Gastrocnemius medialis (tissue), 4 donors: ENCODE data around the gene COL4A6. TPM values are rescaled to one million over a fixed set of nuclear protein-coding genes. Genes with fewer than 3 reads are reported as not detected.
"Not testable (repeated sequence)": the region's sequence is repeated elsewhere in the genome, so short reads cannot be mapped to it uniquely, and the experiment has no call there.

ENCODE experiments used
- ATAC-seq, 2 donors: fragments of 150-250 bp; one replicate each; pipeline ENCODE4 v1.9.1; 2016
- DNase-seq, 2 donors: peaks; one replicate each; pipeline ENCODE4 v3.0.0-alpha.2; 2019
- H3K27ac ChIP-seq, 4 donors: fragments of 200-600 bp; sonication (generic); 1 replicate in 1 of 4; 2 replicates in 3 of 4; pipeline ENCODE4 v1.5.1; 2016 to 2018; ENCODE audit warnings: mild to moderate bottlenecking in 2 of 4, moderate library complexity in 1 of 4
- H3K27me3 ChIP-seq, 3 donors: fragments of 200-600 bp; sonication (generic) in 2 of 3; 1 replicate in 1 of 3; 2 replicates in 2 of 3; pipeline versions ENCODE4 v1.5.1 to v1.6.0; 2016 to 2019; ENCODE audit warnings: mild to moderate bottlenecking in 1 of 3, moderate library complexity in 1 of 3
- H3K36me3 ChIP-seq, 2 donors: fragments of 200-600 bp; sonication (generic) in 1 of 2; one replicate each; pipeline ENCODE4 v1.5.1; 2017 to 2018
- H3K4me1 ChIP-seq, 2 donors: fragments of 200-600 bp; sonication (generic) in 1 of 2; one replicate each; pipeline ENCODE4 v1.5.1; 2016 to 2017; ENCODE audit warnings: mild to moderate bottlenecking in 2 of 2
- H3K4me3 ChIP-seq, 4 donors: fragments of 200-600 bp; sonication (generic) in 3 of 4; 1 replicate in 1 of 4; 2 replicates in 3 of 4; pipeline ENCODE4 v1.5.1; 2016 to 2019; ENCODE audit warnings: mild to moderate bottlenecking in 2 of 4
- H3K9me3 ChIP-seq, 3 donors: fragments of 200-600 bp; sonication (generic) in 2 of 3; 1 replicate in 1 of 3; 2 replicates in 2 of 3; pipeline ENCODE4 v1.5.1; 2016 to 2019
- CTCF ChIP-seq, 5 experiments: fragments of 450-650 bp in 3 of 5; fragments of 200-600 bp in 2 of 5; sonication (generic) in 2 of 5; IDR thresholded peaks in 4 of 5; conservative IDR thresholded peaks in 1 of 5; 1 replicate in 4 of 5; 2 replicates in 1 of 5; pipeline ENCODE4 v1.5.1; 2016 to 2019; ENCODE audit warnings: antibody characterized with exemption in 5 of 5, mild to moderate bottlenecking in 3 of 5, moderate library complexity in 3 of 5
- POLR2A ChIP-seq, 2 donors: fragments of 450-650 bp; IDR thresholded peaks; one replicate each; pipeline ENCODE4 v1.6.1; 2017; ENCODE audit warnings: antibody characterized with exemption in 2 of 2, mild to moderate bottlenecking in 2 of 2, moderate library complexity in 2 of 2
- in situ Hi-C, 4 donors: fragments of 200-750 bp; cut with MboI; loops; one replicate each; pipeline versions ENCODE4 v1.15.0 to v1.8.0; 2017; ENCODE audit warnings: low sequenced_read_pairs in 4 of 4
- intact Hi-C: fragments of 100-400 bp; cut with DNase I; formaldehyde crosslinking; loops from one replicate; pipeline ENCODE4 v1.15.1; 2023; ENCODE audit warnings: low total_unique reads
- total RNA-seq, 4 donors: library from RNA; depleted of rRNA; stranded (reverse); fragments of >200 nt; gene quantifications; one replicate each; pipeline versions ENCODE4 v1.1.0 to v1.2.3, GENCODE V29; 2016

The COL4A6 gene
- total RNA-seq, 4 donors from 2014 or later = 0.42 to 1.4 (median 0.81) TPM

GRCh38 chrX:108397627-108398391 is 40.4 kb downstream of the COL4A6 start:
- intact Hi-C loops = no loop called here
- H3K9me3 ChIP-seq = no peaks in the 10 kb centered on the region
- H3K36me3 ChIP-seq = no peaks in the 10 kb centered on the region
- no peaks in the 10 kb centered on the region for H3K4me1 ChIP-seq
- ATAC-seq (no peak), DNase-seq (no peak)
- TF ChIP-seq POLR2A (IDR thresholded peaks at IDR 0.05) = no peak
- TF ChIP-seq CTCF (IDR thresholded peaks at IDR 0.05 in 4 of 5, conservative IDR thresholded peaks at IDR 0.05 in 1 of 5) = no peak
- no peak overlapping the region for H3K4me3 ChIP-seq
- in situ Hi-C loops = no loop called here
- peaks cover 0 to 3% (median 0%) of the 10 kb centered on the region in 3 donors for H3K27me3 ChIP-seq
- H3K27ac ChIP-seq = no peak overlapping the region

- DNase-seq = no peak
- Histone ChIP-seq H3K4me3 (no peak overlapping the region), H3K27ac (no peak overlapping the region), H3K9me3 (no peaks in the 10 kb centered on the region), H3K27me3 (peaks cover 0 to 3% (median 0%) of the 10 kb centered on the region in 3 donors), H3K36me3 (no peaks in the 10 kb centered on the region), H3K4me1 (no peaks in the 10 kb centered on the region)
- intact Hi-C loops = no loop called here
- ATAC-seq = no peak
- no peak for TF ChIP-seq CTCF (IDR thresholded peaks at IDR 0.05 in 4 of 5, conservative IDR thresholded peaks at IDR 0.05 in 1 of 5)
- in situ Hi-C loops = no loop called here
These were observed 41.2 kb downstream of the COL4A6 start for GRCh38 chrX:108396986-108397385.

GRCh38 chrX:108396188-108396891 is 41.9 kb downstream of the COL4A6 start:
- no peak for TF ChIP-seq CTCF (IDR thresholded peaks at IDR 0.05 in 4 of 5, conservative IDR thresholded peaks at IDR 0.05 in 1 of 5)
- TF ChIP-seq POLR2A (IDR thresholded peaks at IDR 0.05) = no peak
- no peak overlapping the region for H3K4me3 ChIP-seq
- H3K36me3 ChIP-seq = no peaks in the 10 kb centered on the region
- no peaks in the 10 kb centered on the region for H3K9me3 ChIP-seq
- no peaks in the 10 kb centered on the region for H3K4me1 ChIP-seq
- no peak overlapping the region for H3K27ac ChIP-seq
- peaks cover 0 to 3% (median 0%) of the 10 kb centered on the region in 3 donors for H3K27me3 ChIP-seq
- in situ Hi-C loops (no loop called here), intact Hi-C loops (no loop called here)
- DNase-seq (no peak), ATAC-seq (no peak)

- not testable (repeated sequence) for H3K27ac ChIP-seq
These were observed 47.1 kb downstream of the COL4A6 start for GRCh38 chrX:108390976-108391717.

GRCh38 chrX:108384783-108385182 is 53.4 kb downstream of the COL4A6 start:
- TF ChIP-seq CTCF (IDR thresholded peaks at IDR 0.05 in 4 of 5, conservative IDR thresholded peaks at IDR 0.05 in 1 of 5) (no peak), POLR2A (IDR thresholded peaks at IDR 0.05) (no peak)
- no peaks in the 10 kb centered on the region for H3K9me3 ChIP-seq
- intact Hi-C loops = loop anchor here (10.0 kb wide), 1 partner anchor 80 kb away; no protein-coding TSS in a partner anchor
- peaks cover 0 to 3% (median 0%) of the 10 kb centered on the region in 3 donors for H3K27me3 ChIP-seq
- no peak overlapping the region for H3K4me3 ChIP-seq
- peaks cover 5 to 12% of the 10 kb centered on the region in 2 donors for H3K4me1 ChIP-seq
- no peak overlapping the region for H3K27ac ChIP-seq
- in situ Hi-C loops = no loop called here
- H3K36me3 ChIP-seq = no peaks in the 10 kb centered on the region
- DNase-seq (no peak), ATAC-seq (no peak)

More at GRCh38 chrX:108390976-108391717, 47.1 kb downstream of the COL4A6 start:
- H3K27me3 ChIP-seq, intact Hi-C loops, H3K4me1 ChIP-seq, DNase-seq, in situ Hi-C loops, H3K36me3 ChIP-seq, H3K4me3 ChIP-seq, ATAC-seq, H3K9me3 ChIP-seq: not testable (repeated sequence)
